NB4 (cell line): ENCODE measurements around the gene SEMA5A.

Experiments
- MYC ChIP-seq: IDR thresholded peaks from 2 replicates; pipeline ENCODE4 v1.6.1; 2011; ENCODE audit warnings: low read depth, low read length
- POLR2A ChIP-seq: IDR thresholded peaks from 2 replicates; pipeline ENCODE4 v1.6.1; 2011; ENCODE audit warnings: mild to moderate bottlenecking; ENCODE audit not compliant: insufficient read length; ENCODE audit errors: extremely low read depth
- TF ChIP-seq, protein P1 (sequence below): IDR thresholded peaks from one replicate; pipeline ENCODE4 v1.5.1; 2012; ENCODE audit warnings: low read depth, low read length
- TF ChIP-seq, protein P2 (sequence below): IDR thresholded peaks from 2 replicates; pipeline ENCODE4 v1.6.1; 2011; ENCODE audit warnings: low read depth, low read length

DNA sequence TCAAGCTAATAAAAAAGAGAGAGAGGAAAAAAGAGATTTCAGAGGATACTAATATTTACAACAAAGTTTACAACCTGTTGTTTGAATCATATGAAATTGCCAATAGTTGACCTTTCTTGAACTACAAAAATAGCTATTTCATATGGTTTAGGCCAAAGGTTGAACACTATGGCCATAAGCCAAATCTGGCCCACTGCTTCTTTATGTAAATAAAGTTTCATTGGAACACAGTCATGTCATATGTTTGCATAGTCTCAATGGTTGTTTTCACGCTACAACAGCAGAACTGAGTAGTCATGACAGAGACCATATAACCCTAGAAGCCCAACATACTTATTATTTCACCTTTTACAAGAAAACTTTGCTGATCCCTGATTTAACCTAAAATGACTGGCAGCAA lies 20.9 kb downstream of the SEMA5A start:
- TF ChIP-seq, protein P1, sequence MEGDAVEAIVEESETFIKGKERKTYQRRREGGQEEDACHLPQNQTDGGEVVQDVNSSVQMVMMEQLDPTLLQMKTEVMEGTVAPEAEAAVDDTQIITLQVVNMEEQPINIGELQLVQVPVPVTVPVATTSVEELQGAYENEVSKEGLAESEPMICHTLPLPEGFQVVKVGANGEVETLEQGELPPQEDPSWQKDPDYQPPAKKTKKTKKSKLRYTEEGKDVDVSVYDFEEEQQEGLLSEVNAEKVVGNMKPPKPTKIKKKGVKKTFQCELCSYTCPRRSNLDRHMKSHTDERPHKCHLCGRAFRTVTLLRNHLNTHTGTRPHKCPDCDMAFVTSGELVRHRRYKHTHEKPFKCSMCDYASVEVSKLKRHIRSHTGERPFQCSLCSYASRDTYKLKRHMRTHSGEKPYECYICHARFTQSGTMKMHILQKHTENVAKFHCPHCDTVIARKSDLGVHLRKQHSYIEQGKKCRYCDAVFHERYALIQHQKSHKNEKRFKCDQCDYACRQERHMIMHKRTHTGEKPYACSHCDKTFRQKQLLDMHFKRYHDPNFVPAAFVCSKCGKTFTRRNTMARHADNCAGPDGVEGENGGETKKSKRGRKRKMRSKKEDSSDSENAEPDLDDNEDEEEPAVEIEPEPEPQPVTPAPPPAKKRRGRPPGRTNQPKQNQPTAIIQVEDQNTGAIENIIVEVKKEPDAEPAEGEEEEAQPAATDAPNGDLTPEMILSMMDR: no peak
- TF ChIP-seq POLR2A: no peak
- TF ChIP-seq, protein P2, sequence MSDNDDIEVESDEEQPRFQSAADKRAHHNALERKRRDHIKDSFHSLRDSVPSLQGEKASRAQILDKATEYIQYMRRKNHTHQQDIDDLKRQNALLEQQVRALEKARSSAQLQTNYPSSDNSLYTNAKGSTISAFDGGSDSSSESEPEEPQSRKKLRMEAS: no peak
- no peak for TF ChIP-seq MYC
